Measurements from ENCODE around the gene DNAJB6.

DNA sequence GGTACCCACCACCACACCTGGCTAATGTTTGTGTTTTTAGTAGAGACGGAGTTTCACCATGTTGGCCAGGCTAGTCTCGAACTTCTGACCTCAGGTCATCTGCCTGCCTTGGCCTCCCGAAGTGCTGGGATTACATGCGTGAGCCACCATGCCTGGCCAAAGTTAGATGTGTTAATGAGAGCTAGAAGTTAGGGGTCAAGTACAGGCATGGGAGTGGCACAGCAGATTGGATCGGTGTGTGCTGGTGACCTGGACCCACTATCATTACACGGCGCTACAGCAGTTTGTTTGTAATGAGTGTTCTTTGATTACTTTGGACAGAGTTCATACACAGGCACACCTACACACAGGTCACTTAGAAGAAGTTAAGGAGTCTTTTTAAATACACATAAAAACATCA lies 36.7 kb downstream of the DNAJB6 start:
- TF ChIP-seq POLR2A (IDR thresholded peaks at IDR 0.05; ENCODE audit: low read depth, low read length) (no peak), TAF1 (IDR thresholded peaks at IDR 0.05; ENCODE audit: low read depth, low read length) (no peak), POLR2AphosphoS5 (IDR thresholded peaks at IDR 0.05; ENCODE audit: low read depth, low read length) (no peak), SPI1 (IDR thresholded peaks at IDR 0.05; ENCODE audit: low read depth, low read length) (no peak), PAX5 (IDR thresholded peaks at IDR 0.05; ENCODE audit: insufficient read depth, low read length, severe bottlenecking) (no peak), POU2F2 (IDR thresholded peaks at IDR 0.05; ENCODE audit: low read depth, low read length) (no peak)
